ENCODE data around the gene ARSG. TPM values are rescaled to one million over a fixed set of nuclear protein-coding genes. Genes with fewer than 3 reads are reported as not detected.

The ARSG gene
- total and polyA plus RNA-seq, 2 of the 13 experiments (the other 11 are each of a cell fraction or from before 2014, with no cell fraction given) = 3.7 to 15.2 TPM

GRCh38 chr17:68398691-68399637 is 107.7 kb downstream of the ARSG start (continued):
- TF ChIP-seq ZNF609 (CRISPR knock-in tag; IDR thresholded peaks at IDR 0.05; ENCODE audit: borderline replicate concordance) (peak; percentile 52; the same call in 1 of the 2 replicates), NAIF1 (CRISPR knock-in tag; IDR thresholded peaks at IDR 0.05; ENCODE audit: borderline replicate concordance) (no peak), SAP130 (CRISPR knock-in tag; IDR thresholded peaks at IDR 0.05; ENCODE audit: low read depth) (peak; percentile 64), HDAC2 (CRISPR knock-in tag; IDR thresholded peaks at IDR 0.05) (peak; percentile 73; the same call in 1 of the 2 replicates), HOXA5 (CRISPR knock-in tag; IDR thresholded peaks at IDR 0.05) (peak; percentile 60; the same call in 1 of the 2 replicates)
